ENCODE measurements around the gene TFR2.

Gene TFR2

DNA sequence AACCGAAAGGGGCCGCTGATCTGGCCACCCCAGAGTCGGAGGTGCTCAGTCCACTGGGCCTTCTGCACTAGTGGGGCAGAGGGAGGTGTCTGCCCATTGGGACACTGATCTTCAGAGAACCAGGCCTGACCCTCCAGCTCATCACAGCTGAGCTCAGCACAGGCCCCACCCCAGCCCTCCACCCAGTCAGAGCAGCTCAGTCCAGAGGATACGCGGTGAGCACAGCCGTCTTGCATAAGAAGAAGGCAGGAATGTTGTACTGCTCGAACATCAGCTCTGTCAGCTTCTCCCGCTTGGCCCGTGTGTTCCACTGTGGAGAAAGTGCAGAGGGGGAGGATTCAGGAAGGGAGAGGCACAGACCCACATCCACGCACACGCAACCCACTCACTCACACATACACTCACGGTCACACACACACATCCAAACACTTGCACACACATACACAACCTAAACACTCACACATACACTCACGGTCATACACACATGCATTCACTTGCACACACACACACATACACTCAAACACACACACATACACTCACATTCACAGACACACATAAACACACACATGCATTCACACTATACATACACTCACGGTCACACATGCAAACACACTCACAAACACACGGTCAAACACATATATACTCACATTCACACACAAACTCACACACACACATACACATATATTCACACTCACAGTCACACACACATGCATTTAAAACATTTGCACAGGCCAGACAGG lies 8.6 kb upstream of the TFR2 start:
- no peak for DNase-seq

DNA sequence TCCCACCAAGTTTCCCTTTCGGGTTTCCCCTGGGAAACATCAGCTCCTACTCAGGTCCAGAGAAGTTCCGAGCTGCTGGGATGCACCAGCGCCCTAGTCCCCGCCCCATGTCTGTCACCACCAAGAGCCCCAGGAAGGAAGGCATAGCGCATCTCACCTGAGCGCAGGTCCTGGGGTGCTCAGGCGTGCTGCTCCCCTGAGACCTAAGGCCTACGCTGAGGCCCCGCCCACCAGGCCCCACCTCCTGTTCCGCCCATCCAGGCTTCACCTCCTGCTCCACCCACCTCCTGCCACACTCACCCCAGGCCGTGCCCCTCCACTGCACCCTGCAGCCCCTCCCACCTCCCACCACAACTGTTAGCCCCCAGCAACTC lies 1.2 kb upstream of the TFR2 start:
- DNase-seq, result no peak

DNA sequence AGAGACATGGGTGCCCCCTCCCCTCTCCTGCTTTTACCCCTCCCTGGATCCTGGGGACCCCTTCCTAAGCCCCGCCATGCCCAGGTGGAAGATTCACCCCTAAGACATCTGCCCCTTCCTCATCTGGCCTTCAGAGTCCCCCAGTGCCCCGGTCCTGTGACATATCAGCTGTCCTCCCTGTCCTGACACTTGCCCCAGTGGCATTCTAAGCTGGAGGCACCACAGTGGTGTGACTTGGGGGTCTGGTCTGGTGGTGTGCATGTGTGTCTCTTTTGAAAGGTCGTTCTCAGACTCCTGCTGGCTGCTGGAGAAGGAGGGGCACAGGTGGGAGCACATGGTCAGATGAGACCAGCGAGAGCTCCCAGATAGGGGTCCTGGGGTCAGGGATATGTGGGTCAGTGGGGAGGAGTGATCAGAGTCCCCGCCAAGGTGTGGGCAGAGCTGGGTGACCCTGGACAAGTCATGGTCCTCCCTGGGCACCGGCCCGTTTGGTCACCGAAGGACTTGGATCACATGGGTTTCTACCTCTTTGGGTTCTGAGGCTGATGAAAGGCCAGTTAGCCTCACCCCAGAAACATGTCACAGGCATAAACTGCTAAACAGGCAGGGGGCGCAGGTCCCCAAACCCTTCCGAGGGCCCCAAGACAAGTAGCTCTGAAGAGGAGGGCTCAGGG lies 645 bp upstream of the TFR2 start:
- DNase-seq, result no peak

DNA sequence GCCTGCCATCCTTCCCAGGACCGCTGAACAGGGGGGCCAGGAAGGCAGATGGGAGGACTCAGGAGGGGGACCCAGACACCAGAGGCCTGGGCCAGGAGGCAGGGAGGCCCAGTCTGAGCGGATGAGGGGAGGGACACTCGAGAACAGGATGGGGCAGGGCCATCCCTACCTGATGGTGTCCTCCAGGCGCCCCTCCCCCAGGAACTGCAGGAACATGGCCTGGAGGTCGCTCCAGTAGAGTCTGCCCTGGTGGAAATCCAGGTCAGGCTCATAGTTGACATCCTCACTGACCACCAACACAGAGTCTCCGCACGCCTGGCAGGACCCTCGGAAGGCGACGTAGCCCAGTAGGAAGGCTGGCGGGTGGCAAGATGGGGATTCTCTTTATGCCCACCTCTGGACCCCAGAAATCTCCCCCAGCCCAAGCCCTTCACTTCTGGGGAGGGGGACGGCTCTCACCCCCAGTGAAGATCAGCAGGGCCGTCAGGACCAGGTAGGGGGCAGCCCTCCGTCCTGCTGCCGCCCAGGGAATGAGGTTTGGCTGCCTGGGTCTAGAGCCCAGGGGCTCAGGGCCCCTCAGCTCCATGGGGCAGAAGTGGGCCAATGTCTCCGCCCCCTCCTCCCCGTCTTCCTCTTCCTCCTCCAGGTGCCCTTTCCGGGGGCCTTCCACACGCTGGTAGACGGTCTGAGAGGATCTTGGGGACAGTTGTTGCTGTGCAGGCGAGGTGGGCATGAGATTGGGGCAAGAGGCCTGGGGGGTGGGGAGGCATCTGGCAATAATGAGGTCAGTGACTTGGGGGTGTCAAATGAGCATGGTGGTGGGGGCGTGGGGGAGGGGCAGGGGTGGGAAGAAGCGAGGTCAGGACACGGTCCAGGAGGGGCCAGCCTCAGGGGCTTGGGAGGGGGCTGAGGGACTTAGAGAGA lies 573 bp downstream of the TFR2 start:
- no peak for DNase-seq

DNA sequence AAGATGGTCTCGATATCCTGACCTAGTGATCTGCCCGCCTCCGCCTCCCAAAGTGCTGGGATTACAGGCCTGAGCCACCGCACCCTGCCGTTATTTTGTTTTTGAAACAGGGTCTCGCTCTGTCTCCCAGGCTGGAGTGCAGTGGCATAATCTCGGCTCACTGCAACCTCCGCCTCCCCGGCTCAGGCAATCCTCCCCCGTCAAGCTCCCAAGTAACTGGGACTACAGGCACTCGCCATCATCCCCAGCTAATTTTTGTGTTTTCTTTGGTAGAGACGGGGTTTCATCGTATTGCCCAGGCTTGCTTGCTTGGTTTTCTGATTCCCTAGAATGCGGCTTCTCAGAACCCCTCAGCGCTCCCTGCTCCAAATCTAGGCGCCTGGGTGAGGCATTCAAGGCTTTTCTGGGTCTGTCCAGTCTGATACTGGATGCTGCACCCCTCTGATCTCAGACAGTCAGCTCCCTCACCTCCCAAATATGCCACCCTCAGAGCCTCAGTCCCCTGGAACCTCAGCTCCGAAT lies 1.3 kb downstream of the TFR2 start:
- no peak for DNase-seq

DNA sequence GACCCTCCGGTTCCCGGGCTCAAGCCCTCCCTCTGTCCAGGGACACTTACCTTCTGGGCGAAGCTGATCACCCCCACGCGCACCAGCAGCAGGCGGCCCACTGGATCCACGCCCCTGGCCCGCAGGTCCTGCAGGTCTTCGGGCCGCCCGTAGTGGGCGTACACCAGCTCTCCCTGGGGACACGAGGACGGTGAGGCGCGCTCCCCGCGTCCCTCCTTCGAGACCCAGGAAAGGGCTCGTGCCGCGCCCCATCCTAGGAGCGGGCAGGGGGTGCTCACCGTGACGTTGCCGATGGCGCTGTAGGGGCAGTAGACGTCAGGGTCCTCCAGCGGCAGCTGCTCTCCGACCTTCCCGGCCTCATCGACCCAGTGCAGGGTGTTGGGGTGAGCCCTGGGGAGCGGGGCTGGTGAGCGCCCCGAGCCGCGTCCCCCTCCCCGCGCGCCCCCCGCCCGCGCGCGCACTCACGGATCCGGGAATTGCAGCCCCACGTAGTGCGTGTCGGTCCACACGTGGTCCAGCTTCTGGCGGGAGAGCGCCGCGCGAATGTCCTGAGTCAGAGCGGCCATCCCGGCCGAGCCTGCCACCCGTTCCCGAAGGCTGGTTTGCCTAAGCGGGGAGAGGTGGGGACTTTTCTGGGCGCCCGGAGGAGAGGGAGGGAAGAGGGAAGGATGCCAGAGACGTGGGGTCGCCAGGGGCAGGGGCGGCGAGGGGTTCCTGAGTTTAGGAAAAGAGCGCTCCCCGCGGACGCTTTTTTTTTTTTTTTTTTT lies 8.2 kb downstream of the TFR2 start:
- DNase-seq, result no peak

DNA sequence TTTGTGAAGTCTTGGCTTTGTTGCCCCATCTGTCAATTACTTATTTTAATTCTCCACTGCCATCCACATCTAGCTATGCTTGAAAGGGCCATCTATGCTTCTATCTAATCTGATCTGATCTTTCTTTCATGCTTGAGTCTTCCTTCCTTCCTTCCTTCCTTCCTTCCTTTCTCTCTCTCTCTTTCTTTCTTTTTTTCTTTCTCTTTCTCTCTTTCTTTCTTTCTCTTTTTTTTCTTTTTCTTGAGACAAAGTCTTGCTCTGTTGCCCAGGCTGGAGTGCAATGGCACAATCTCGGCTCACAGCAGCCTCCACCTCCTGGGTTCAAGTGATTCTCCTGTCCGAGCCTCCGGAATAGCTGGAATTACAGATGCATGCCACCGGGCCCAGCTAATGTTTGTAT lies 11.3 kb downstream of the TFR2 start:
- no peak for DNase-seq

DNA sequence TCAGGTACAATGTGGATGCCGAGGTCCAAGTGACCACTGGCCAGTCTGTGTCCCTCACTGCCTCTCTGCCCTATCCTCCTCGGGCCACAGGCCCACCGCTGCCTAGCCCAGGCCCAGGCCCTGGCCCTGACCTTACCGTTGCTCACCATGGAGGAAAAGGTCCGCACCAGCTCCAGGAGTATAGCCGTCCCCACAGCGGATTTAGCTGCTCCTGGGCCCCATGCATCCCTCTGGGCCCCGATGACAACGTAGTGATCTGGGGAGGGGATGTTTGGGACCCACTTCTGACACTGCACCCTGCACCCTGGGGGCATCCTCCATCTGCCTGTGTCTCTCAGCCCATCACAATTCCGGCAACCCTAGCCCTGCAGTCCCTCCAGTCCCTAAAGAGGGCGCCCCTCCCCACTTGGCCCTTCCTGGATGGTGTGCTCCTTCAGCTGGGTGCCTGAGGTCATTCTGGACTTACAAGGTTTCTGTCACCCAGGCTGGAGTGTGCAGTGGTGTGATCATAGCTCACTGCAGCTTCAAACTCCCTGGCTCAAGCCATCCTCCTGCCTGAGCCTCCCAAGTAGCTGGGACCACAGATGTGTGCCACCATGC lies 12.1 kb downstream of the TFR2 start:
- DNase-seq, result peak; percentile 34 to 39

DNA sequence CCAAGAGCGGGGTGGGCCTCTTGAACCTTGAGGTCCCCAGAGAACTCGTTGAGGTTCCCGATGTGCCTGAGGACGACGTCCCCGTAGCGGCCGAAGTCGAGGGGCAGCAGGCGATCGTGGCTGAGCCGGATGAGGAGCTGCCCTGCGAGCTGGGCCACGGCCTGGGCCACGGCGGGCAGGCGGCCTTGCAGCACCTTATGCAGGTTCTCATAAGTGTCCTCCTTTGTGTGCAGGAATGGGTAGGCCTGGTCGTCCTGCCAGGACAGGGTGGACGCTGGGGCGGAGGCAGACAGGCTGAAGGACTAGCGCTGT lies 14.2 kb downstream of the TFR2 start:
- DNase-seq, result no peak

DNA sequence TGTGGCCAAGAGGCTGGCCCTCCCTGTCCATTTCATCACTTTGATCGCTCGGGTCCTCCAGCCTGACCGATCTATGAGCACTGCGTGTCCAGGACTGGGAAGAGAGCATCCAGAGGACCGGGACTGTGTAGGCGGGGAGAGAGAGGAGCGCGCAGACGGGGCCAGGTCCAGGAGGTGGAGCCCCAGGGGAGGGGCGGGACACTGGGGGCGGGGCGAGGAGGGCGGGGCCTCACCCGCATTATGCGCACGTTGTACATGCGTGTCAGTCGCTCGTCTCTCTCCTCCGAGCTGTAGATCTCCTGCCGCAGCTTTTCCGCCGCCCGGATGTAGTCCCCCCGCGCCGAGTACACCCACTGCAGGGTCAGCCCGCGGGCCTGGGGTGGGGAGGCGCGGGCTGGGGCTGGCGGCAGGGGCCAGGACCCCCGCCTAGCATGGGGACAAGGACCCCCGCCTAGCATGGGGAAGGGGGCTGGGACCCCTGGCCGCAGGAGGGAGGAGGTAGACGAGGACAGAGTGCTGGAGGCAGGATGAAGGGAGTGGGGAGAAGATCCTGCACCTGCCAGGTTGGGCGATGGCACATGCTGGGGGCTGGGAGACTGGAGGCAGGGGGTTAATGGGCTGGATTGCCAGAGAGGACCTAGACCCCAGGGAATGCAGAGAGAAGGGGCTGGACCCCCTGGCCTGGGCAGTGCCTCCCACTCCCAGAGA lies 14.7 kb downstream of the TFR2 start:
- peak; percentile 56 to 68 for DNase-seq

DNA sequence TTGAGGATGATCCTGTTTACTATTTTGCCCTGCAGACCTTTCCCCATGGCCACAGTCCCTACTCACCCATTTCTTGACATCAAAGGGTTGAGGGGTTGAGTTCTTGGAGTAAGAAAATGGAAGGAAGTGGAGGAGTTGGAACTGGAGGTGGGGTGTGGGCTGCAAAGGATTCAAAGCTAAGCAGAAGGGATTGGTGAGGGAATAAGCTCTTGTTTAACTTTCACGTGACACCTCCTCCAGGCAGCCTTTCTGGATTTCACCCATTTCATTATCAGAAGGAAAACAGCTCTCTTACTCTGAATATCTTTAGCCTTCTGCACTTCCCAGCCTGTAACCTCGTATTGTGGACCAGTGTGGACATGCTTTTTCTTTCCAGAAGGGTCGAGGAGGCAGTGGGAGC lies 15.3 kb downstream of the TFR2 start:
- no peak for DNase-seq

DNA sequence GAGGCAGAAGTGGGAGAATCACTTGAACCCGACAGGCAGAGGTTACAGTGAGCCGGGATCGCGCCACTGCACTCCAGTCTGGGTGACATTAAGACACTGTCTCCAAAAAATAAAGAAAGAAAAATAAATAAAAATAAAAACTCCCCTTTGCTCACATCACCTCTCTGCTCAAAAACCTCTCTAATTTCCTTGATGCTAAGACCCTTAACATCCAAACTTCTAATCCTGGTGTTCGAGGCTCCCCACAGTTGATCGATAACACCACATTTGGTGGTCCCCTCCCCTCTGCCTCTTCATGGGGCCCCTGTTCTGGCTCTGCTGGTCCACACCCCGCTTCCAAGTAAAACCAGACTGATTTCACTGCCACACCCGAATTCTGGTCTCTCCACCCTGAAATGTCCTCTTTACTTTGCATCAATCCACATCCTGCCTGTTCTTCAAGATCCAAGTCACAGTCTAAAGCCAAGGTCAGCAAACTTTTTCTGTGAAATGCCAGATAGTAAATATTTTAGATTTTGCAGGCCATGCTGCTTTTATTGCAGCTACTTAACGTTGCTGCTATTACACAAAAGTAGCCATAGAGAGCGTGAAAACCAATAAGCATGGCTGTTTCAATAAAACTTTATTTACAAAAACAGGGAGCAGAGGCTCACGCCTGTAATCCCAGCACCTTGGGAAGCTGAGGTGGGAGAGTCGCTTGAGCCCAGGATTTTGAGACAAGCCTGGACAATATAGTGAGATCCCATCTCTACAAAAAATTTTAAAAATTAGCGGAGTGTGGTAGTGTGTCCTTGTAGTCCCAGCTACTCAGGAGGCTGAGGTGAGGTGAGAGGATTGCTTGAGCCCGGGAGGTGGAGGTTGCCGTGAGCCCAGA lies 17.2 kb downstream of the TFR2 start:
- no peak for DNase-seq

DNA sequence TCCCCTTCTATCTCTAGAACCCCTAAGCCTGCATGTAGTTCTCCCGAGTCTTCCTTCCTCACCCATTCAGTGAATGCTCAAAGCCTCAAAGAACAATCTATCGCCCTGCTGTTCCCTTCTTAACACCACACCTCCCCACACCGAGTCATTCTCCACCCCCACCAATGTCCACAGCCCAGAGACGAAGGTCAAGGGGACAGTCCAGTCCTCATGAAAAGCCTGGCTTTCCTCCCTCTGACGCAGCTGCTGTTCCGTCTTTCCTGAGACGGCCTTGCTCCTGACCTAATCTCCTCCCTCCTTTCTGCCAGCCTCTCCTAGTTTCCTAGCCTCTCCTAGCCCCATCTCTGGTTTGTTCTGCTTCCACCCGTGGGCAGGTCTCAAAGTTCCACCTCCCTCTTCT lies 19.8 kb downstream of the TFR2 start:
- no peak for DNase-seq

DNA sequence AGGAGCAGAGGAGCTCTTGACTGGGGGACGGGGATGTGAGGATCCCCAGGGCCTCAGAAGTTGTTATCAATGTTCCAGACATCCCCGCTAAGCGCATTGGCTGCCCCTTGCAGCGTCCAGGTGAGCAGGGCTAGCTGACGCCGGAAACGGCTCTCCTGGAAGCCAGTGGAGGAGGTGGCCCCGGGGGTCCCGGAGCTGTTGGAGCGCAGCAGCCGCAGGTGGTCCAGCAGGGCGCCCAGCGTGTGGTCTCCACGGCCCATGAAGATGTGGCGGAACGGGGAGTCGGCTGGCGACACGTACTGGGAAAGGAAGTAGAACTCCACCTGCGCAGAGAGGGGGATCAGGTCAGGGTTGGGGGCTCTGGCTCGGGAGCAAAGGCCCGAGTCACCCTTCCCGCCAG lies 20.5 kb downstream of the TFR2 start:
- no peak for DNase-seq

DNA sequence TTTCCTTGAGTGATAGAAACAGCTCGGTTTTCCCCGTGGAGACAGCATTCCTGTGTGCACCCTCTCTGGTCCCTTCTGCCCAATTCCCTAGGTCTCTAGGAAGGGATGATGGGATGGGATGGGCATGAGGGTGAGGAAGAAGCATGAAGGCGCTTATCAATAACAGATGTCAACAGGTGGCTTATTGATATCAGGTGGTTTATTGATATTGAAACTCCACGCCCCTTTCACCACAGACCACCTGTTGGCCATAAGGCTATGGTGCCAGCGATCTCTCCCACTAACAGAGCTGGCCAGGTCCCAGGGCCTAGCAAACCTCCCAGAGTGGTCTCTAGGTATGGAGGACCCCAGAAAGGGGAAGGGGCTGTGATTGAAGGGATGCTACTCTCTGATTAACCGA lies 21.1 kb downstream of the TFR2 start:
- no peak for DNase-seq

DNA sequence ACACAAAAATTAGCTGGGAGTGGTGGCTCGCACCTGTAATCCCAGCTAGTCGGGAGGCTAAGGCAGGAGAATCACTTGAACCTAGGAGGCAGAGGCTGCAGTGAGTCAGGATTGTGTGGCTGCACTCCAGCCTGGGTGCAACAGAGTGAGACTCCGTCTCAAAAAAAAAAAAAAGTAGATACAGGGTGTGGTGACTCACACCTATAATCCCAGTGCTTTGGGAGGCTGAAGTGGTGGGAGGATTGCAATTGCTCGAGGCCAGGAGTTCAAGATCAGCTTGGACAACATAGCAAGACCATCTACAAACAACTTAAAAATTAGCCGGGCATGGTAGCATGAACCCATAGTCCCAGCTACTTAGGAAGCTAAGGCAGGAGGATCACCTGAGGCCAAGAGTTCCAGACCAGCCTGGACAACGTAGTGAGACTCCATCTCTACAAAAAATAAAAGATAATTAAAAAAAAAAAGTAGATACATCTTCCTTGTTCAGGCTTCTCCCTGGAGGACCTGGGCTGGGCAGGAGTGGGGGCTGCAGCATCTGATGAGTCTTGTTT lies 27.0 kb downstream of the TFR2 start:
- no peak for DNase-seq

DNA sequence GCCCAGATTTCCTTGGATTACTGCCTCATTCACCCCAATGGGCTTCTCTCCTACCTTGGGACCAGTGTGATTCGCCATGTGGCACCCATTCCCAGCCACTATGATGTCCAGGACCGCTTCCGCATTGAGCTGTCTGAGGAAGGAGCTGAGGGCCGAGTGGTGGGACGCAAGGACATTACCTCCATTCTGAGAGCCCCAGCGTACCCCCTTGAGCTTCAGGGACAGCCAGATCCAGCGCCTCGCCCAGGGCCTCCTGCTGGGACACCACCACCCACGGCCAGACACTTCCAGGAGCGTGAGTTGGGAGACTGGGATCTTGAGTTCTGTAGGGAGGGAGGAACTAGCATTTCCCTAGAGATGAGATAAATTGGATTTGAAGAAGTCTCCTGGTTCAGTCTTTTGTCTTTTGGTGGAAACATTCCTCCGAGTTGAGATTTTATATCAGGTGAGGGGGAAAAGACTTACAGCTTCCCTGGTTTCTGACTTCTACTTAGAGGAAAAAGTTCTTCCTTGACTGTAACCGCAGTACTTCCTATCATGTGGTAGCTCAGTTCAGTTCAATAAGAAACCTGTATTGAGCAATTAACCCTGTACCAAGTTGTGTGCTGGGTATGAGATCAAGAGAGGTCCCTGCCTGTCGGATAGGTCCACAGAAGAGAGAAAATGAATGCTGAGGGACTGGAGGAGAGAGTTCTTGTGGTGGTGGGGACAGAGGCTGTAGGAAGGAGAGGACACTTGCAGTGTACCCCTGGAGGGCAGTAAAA lies 27.8 kb downstream of the TFR2 start:
- DNase-seq, result no peak

DNA sequence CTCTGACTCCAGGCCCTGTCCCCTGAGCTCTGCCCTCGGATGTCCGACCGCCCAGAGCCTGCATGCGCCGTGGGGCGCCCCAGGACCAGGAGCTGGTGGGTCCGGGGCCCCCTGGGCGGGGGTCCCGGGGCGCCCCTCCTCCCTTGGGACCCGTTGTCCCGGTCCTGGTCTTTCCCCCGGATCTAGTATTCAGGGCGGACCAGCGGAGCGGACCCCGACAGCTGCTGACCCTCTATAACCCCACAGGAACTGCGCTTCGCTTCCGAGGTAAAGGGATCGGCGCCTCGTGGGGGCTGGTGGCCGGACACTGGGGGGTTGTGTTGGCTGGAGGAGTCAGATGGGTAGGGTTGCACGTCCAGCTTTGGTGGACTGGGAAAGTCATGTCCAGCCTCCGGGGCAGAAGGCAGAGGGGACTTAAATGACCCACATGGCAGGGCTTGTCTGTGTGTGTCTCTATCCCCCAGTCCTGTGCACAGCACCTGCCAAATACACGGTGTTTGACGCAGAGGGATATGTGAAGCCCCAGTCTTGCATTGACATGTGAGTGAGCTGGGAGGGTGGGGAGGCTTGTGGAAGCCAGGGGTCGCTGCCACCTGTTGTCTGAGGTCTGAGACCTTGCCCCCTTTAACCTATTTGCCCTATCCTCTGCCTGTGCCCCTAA lies 28.5 kb downstream of the TFR2 start:
- no peak for DNase-seq

All from SHP77 (cell line).